Stimulated activated CD4-positive, alpha-beta T cell treated with anti-CD3 and anti-CD28 coated beads, Interleukin-4, amount 100 ng/mL, for 48 hours (primary cell): ENCODE results near the gene KCNH8.
A peak's percentile ranks its signal among the peaks of the same experiment; 100 is the strongest.
"Not testable (repeated sequence)": the region's sequence is repeated elsewhere in the genome, so short reads cannot be mapped to it uniquely, and the experiment has no call there.

Experiments
- DNase-seq, 2 donors: peaks; one replicate each; pipeline ENCODE4 v3.0.0-alpha.2; 2020; ENCODE audit warnings: low read depth in 2 of 2

KCNH8 gene

GRCh38 chr3:19147905-19148767, at the start of gene KCNH8:
KCNH8 (plus strand) TSS chr3:19148510; CDS start chr3:19148720, 210 bp downstream.
- DNase-seq = no peak

- not testable (repeated sequence) for DNase-seq
Measured at GRCh38 chr3:19102654-19103290, 45.5 kb upstream of the KCNH8 start.

GRCh38 chr3:19103510-19103909, 44.8 kb upstream of the KCNH8 start:
- DNase-seq = no peak

- no peak for DNase-seq
Measured at GRCh38 chr3:19104459-19104858, 43.9 kb upstream of the KCNH8 start.

GRCh38 chr3:19105826-19106225, 42.5 kb upstream of the KCNH8 start:
- no peak for DNase-seq

GRCh38 chr3:19106307-19106706, 42.0 kb upstream of the KCNH8 start:
- DNase-seq = no peak

GRCh38 chr3:19107719-19108118, 40.6 kb upstream of the KCNH8 start:
- DNase-seq = no peak

GRCh38 chr3:19110335-19110895, 37.9 kb upstream of the KCNH8 start:
- DNase-seq = no peak

- DNase-seq = no peak
Measured at GRCh38 chr3:19114461-19114860, 33.8 kb upstream of the KCNH8 start.

GRCh38 chr3:19116239-19116638, 32.1 kb upstream of the KCNH8 start:
- no peak for DNase-seq

GRCh38 chr3:19124752-19125151, 23.6 kb upstream of the KCNH8 start:
- no peak for DNase-seq

- no peak for DNase-seq
Measured at GRCh38 chr3:19139863-19140262, 8.4 kb upstream of the KCNH8 start.

- peak; percentile 29 to 53 for DNase-seq
Measured at GRCh38 chr3:19146685-19147650, 1.3 kb upstream of the KCNH8 start.

GRCh38 chr3:19148768-19149091, 420 bp downstream of the KCNH8 start:
- DNase-seq = no peak

- no peak for DNase-seq
Measured at GRCh38 chr3:19149368-19149767, 1.1 kb downstream of the KCNH8 start.

GRCh38 chr3:19151171-19151570, 2.9 kb downstream of the KCNH8 start:
- no peak for DNase-seq

- DNase-seq = no peak
Measured at GRCh38 chr3:19154693-19155250, 6.5 kb downstream of the KCNH8 start.

GRCh38 chr3:19155375-19155774, 7.1 kb downstream of the KCNH8 start:
- no peak for DNase-seq

GRCh38 chr3:19159966-19160635, 11.8 kb downstream of the KCNH8 start:
- no peak for DNase-seq

GRCh38 chr3:19165654-19166053, 17.3 kb downstream of the KCNH8 start:
- DNase-seq = no peak

GRCh38 chr3:19171794-19172193, 23.5 kb downstream of the KCNH8 start:
- no peak for DNase-seq
